ENCODE data around the gene CPA4.

The CPA4 gene

GRCh38 chr7:130275826-130276297 lies 17.1 kb upstream of the CPA4 start:
- no peak for DNase-seq

DNA sequence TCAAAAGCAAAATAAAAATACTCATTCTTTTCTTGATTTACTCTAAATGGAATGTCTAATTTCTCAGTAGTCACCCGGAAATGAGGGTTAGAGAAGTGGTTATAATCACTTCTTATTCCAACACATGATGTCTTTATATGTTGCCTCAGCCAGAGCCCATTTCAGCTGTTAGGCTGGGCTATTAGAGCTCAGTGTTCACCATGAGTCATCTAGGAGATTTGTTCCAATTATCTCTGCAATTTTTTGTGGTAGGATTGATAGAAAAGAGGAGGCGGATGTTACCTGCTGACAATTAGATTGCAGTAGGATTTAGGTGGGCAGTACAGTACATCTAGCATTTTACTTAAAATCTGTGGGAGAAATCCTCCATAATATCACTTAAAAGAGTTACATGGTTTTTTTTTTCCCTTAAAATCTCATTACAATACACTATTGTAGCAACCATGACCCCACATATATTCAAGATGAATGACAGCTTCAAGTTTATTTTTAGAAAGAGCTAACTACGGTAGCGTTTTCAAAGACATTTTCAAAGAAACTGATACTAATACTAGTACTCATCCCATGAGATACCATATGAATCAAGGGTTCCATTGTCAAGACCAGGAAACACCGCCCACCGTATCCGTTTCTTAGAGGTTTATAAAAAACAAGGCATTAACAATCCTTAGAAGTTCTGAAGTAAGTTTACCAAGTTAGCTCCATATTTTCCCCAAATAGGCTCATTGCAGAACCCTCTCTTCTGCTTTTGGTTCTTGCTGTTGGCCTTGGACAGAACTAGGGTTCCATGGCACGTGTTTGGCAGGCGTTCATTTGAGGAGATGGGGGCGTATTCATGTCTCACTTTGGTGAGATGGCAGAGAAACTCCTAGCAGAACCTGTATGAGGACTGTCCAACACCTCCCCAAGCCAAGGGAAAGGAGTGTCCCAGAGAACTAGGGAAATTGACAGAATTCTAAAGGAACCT lies 15.9 kb upstream of the CPA4 start:
- no peak for DNase-seq

GRCh38 chr7:130277763-130278643 lies 15.0 kb upstream of the CPA4 start:
- DNase-seq, result no peak

GRCh38 chr7:130278860-130279259 lies 14.1 kb upstream of the CPA4 start:
- DNase-seq, result no peak

- no peak for DNase-seq
Observed at GRCh38 chr7:130279286-130279685, 13.7 kb upstream of the CPA4 start.

DNA sequence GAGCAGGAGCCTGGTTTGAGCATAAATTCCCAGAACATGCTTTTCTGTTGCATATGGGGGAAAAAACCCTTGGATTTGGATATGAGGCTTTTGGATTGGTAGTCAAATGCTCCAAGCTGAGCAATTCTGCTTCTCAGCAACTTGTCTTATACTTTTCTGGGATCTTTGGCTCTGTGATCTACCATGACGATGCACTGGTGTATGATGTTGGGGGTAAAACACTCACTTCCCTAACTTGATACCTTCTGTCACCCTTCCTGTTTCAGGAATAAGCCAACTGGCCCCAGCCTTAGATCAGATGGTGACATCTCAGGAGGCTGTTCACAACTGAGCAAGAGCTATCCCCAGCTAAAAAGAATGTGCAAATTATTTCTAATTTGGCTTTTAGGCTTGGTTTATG lies 13.1 kb upstream of the CPA4 start:
- no peak for DNase-seq

DNA sequence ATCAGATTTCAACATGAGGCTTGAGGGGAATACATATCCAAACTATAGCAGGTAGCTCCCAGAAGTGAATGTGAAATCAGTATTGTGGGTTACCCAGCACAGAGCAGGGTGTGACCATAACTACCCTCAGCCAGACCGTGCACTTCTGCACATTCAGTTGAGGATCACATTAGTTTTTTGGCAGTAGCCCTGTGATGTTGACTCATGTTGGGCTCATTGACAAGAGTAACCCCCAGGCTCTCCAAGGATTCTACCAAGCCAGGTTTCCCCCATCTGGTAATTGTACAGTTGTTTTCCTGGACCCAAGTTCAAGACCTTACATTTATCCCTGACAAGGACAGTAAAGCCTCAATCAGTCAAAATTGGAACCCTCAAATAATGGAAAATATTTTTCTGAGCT lies 11.7 kb upstream of the CPA4 start:
- no peak for DNase-seq

DNA sequence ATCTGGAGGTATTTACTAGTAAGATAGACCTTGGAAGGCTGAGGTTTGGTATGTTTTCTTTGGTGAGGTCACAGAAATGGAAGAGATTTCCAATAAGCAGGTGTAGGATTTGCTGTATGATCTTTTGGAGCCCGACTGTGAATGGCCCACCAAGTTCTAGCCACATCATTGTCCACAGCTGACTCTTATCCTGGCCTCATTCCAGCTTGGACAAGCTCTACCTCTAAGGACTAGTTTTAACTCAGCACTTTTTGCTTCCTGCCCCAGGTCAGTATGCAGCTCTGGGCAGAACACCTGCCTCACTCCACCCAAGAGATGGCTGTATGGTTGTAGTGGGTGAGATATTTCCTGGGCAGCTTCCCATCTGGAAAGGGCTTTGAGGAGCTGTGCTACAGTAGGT lies 6.1 kb upstream of the CPA4 start:
- no peak for DNase-seq

DNA sequence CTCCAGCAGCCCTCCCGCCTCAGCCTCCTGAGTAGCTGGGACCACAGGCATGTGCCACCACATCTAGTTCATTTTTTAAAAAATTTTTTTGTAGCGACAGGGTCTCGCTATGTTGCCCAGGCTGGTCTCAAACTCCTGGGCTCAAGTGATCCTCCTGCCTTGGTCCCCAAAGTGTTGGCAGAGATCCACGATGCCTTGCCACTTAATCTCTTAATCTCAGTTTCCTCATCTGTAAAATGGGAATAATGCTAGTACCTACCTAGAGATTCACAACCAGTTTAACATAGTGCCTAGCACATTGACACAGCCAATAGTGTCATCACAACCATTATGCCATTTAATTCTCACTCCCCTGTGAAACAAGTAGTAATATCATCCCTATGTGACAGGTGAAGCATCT lies 4.8 kb upstream of the CPA4 start:
- no peak for DNase-seq

GRCh38 chr7:130288829-130289228 lies 4.1 kb upstream of the CPA4 start:
- no peak for DNase-seq

GRCh38 chr7:130289478-130289877 lies 3.5 kb upstream of the CPA4 start:
- DNase-seq, result no peak

DNA sequence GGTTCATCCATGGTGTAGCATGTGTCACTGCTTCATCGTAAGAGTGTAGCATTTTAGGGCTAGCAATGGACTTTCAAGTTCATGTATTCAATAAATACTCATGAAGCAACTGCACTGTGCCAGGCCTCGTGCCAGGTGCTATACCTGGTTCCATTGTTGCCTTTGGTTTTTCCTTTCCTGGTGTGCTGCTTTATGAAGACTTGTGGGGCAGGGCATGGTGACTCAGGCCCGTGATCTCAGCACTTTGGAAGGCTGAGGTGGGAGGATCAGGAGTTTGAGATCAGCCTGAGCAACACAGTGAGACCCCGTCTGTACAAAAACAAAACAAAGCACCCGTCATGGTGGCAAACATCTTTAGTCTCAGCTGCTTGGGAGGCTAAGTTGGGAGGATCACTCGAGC lies 2.2 kb upstream of the CPA4 start:
- no peak for DNase-seq

GRCh38 chr7:130293521-130293920 lies 560 bp downstream of the CPA4 start:
- no peak for DNase-seq

DNA sequence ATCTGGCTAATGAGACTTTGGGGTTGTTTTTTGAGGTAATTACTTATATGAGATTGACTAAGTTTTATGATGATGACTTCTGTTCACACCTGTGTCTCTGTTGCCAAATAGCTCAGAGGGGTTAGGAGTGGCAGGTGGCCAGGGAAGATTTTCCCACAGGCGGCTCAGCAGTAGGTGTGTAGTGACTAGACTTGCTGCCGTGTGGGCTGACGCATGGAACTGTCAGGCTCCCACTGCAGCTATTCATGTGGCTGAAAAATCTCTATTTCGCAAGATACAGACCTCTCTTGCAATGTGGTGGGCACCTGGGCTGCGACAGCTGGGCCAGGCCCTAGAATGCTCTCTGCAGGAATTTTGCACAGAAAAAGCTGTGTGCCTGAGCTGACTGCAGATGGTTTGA lies 1.4 kb downstream of the CPA4 start:
- DNase-seq, result no peak

DNA sequence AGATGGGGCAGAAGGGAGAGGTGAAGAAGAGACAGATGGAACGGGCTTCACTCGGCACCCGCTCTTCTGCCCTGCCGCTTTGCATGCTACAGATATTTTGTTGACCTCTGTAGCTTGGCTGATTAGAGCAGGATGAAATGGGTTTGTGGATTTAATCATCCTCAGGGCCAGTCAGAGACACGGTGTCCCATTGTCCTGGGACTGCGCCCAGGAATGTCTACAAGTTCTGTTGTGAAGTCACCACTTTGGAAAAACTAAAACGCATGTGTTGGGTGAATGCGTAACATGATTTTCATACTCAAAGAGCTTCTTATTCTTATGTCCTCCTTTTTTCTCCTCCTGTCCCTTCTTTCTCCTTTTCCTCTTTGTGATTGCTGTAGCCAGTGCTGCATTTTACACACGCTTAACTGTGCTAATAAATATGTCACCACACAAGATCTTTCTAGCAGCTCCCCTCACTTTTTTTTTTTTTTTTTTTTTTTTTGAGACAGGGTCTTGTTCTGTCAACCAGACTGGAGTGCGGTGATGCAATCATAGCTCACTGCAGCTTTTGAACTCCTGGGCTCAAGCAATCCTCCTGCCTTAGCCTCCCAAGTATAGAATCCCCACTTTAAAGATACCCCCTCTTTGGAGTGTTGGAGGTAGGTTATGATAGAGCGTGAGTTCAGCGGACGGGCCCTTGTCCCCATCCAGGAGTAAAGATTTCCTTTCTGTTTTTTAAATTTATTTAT lies 3.4 kb downstream of the CPA4 start:
- no peak for DNase-seq

DNA sequence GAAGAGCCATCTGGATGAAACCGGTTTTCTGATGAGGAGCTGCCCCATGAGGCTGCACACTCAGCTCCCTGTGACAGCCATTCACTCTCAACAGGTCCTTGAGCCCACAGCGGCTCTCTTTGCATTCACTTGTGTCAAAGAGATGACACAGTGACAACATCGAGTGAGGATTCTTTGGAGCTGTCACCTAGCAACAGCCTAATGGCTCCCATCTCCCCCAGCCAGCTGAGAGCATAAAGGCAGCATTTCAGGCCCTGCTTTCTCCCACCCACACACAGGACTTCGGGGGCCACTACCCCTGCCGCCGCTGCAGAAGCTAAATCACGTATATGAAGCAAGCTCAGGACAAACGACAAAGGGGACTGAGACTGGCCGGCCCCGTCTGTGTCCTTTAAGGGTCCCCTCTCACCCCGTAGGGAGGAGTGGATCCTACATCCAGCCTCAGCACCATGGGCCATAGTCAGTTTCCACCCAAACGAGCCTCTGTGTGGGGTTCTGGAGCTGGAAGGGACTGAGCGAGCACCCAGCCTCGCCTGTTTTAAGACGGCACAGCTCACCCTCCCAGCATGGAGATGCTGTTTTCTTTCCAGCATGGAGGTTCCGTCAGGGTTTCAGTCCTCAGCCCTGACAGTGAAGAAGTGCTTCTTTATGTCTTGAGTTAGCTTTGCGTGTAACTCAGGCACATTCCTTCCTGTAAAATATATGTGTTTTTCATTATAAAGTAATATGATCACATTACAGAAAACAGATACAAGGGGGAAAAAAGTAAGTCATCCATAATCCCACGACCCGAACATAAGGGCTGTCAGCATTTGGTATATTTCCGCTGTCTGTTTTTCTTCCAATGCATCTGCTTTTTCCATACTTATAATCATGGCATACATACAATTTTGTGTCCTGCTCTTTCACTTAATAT lies 4.9 kb downstream of the CPA4 start:
- DNase-seq, result no peak

DNA sequence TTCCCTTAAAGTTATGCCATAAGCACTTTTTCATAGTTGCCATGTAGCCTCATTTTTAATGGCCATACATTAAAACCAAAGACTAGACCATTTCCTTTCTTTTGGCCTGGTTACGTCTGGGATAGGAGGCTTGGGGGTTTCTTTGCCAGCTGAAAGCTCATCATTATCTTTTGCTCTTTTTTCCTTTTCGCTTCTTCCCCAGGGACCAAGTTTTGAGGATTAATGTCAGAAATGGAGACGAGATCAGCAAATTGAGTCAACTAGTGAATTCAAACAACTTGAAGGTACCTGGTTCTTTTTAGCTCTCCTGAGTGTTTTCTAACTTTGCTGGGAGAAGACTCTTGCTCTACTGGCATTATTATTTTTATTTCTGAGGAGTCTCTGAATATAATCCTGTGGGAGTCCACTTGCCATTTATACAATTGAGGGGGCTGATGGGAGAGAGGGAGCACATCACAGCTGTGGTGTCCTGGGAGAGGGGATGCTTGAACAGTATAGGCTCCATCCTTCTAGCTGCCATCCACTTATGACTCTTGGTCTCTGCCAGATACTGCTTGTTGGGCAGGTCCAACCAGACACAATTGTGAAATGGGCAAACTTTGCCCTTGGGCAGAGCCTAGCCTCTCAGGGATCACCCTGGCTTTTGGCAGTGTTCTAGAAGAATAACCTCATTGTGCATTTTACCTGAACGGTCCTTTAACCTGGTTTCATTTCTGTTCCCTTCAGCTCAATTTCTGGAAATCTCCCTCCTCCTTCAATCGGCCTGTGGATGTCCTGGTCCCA lies 5.8 kb downstream of the CPA4 start:
- DNase-seq, result no peak

GRCh38 chr7:130299866-130300265 lies 6.9 kb downstream of the CPA4 start:
- no peak for DNase-seq

DNA sequence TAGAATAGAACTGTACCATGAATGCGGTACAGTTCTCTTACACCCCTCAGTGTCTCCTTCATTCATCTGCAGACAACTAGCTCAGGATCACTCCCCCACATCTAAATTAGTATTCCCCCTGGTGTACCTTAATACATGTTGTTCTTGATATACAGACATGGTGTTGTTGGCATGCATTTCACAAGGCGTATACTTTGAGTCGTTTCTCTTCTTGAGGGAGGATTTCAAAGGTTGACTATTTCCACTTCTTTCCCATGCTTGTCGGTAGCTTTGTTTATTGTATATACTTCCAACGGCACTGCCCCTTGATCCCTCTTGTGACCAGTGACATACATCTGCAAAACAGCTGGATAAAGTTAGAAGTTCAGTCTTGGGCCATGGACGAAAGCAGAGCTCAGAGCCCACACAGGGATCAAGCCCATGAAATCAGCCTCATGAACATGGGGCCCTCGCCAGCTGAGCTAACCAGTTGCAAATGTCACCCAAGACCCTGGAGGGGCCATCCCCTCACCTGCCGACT lies 8.6 kb downstream of the CPA4 start:
- no peak for DNase-seq

- DNase-seq, result no peak
Observed at GRCh38 chr7:130302649-130303048, 9.7 kb downstream of the CPA4 start.

DNA sequence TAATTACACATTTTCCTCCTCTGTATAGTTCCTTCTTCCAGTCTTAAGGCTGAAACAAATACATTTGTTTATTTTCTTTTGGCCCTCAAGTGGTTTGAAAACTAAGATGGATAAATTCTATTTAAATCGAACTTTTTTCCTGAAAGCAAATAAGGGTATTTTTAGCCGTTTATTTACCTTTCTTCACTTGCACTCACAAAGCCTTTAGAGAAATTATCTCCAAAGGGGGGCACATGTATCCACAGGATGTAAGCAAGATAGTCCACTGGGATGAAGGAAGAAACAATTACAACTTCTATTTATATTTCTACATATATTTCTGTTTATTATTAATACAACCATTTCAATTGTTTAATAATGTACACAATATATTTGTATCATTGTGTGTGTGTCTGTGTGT lies 10.2 kb downstream of the CPA4 start:
- no peak for DNase-seq
